ENCODE results near the gene PHF13. TPM values are rescaled to one million over a fixed set of nuclear protein-coding genes. Genes with fewer than 3 reads are reported as not detected.

The PHF13 gene
- total RNA-seq, 3 donors from 2014 or later, result 10.9 to 18.3 (median 14.4) TPM

DNA sequence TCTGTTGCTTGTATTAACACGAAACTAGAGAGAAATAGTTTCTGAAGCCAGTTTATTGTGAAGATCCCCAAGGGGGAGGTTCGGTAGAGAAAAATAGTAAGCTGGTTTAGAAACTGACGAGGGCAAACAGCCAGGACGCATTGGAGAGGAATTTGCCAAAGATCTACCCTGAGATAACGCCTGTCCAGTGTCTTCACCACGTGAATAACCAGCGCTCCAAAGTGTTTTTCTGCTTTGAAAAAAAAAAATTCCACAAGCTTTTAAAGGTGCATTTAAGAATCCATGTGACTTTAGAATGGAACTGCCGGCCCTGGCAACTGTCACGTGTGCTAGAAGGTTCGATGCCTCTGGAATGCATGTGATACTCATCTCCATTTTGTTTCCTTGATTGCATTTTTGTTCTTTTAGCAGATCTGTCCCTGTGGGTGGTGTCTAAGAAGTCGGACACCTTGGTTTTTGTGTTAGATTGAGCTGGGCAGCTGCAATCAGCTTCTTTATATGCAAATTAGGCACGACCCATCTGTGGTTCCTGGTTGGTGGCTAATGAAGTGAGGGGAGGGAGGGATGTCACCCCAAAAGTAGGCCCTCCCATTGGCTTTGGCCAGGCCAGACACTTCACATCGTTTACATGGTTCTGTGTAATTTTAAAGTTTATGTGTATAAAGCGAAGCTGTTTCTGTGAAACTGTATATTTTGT lies 9.9 kb downstream of the PHF13 start:
- H3K36me3 ChIP-seq, result no peaks in the 10 kb centered on the region
- no peaks in the 10 kb centered on the region for H3K9me3 ChIP-seq
- H3K4me3 ChIP-seq, result peak overlapping the region in 1 of 3 donors; percentile 44
- intact Hi-C loops (cut with DNase I; ENCODE audit: low total_unique reads), result loop anchor here (10.0 kb wide), 1 partner anchor 69 kb away; the partner anchor contains the start of genes NOL9 and TAS1R1
- no peak for DNase-seq (ENCODE audit: low spot score in 2 of 2)
- TF ChIP-seq, protein P1, sequence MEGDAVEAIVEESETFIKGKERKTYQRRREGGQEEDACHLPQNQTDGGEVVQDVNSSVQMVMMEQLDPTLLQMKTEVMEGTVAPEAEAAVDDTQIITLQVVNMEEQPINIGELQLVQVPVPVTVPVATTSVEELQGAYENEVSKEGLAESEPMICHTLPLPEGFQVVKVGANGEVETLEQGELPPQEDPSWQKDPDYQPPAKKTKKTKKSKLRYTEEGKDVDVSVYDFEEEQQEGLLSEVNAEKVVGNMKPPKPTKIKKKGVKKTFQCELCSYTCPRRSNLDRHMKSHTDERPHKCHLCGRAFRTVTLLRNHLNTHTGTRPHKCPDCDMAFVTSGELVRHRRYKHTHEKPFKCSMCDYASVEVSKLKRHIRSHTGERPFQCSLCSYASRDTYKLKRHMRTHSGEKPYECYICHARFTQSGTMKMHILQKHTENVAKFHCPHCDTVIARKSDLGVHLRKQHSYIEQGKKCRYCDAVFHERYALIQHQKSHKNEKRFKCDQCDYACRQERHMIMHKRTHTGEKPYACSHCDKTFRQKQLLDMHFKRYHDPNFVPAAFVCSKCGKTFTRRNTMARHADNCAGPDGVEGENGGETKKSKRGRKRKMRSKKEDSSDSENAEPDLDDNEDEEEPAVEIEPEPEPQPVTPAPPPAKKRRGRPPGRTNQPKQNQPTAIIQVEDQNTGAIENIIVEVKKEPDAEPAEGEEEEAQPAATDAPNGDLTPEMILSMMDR (IDR thresholded peaks at IDR 0.05), result no peak
- H3K4me1 ChIP-seq, result peaks cover 5 to 26% of the 10 kb centered on the region in 2 donors
- H3K27me3 ChIP-seq, result no peaks in the 10 kb centered on the region
- peak overlapping the region; percentile 92 to 95 for H3K27ac ChIP-seq

DNA sequence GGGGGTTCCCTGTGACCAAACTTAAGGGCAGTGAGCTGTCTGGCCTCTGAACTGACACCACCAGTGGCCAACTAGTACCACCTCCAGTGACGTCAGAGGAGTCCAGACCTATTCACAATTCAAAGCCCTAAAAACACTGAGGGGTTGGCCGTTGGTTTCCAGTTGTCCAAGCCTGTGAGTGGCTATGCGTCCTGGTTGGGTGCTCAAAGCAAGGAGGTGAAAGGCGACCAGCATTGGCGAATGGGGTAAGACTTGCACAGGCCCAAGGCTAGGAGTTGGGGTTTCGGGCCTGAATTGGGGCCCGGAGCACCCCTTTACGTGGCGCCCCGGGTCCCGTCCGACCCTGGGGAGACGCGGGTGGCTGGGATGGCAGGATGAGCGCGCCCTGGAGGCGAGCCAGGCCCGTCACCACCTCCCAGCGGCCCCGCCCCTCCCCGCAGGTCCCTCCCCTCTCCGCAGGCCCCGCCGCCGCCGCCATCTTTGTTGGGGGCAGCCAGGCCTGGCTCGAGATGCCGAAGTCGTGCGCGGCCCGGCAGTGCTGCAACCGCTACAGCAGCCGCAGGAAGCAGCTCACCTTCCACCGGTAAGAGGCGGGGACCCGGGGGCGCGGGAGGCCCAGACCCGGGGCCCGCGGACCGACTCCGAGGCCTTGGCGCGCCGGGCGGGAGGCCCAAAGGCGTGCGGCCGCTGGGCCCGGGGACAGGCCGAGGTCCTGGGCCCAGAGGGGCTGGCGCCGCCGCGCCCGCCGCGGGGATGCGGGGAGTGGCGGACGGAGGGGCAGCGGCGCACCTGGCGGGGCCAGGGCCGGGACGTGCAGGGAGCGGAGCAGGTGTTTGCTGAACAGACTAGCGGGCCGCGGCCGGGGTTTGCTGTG lies 11.4 kb downstream of the PHF13 start, which contains the start of gene THAP3:
TSS of gene THAP3 (plus strand) at position 159 of the 874 bp plus-strand sequence. CDS start at position 510, 351 bp downstream.
- Histone ChIP-seq H3K4me1 (peaks cover 5 to 26% of the 10 kb centered on the region in 2 donors), H3K4me3 (peak within 1 kb of the TSS; percentile 75 to 97 (median 80)), H3K9me3 (no peaks in the 10 kb centered on the region), H3K27ac (peak within 1 kb of the TSS; percentile 92 to 95), H3K36me3 (peaks cover 5% of the 10 kb centered on the region), H3K27me3 (no peaks in the 10 kb centered on the region)
- peak; percentile 76 to 90 for DNase-seq (ENCODE audit: low spot score in 2 of 2)
- intact Hi-C loops (cut with DNase I; ENCODE audit: low total_unique reads), result loop anchor here (10.0 kb wide), 1 partner anchor 70 kb away; the partner anchor contains the start of genes NOL9 and TAS1R1
- TF ChIP-seq POLR2AphosphoS5 (IDR thresholded peaks at IDR 0.05) (peak in 1 of 3 donors; percentile 21), POLR2A (IDR thresholded peaks at IDR 0.05) (no peak)
- TF ChIP-seq, protein P1 (IDR thresholded peaks at IDR 0.05), result no peak

DNA sequence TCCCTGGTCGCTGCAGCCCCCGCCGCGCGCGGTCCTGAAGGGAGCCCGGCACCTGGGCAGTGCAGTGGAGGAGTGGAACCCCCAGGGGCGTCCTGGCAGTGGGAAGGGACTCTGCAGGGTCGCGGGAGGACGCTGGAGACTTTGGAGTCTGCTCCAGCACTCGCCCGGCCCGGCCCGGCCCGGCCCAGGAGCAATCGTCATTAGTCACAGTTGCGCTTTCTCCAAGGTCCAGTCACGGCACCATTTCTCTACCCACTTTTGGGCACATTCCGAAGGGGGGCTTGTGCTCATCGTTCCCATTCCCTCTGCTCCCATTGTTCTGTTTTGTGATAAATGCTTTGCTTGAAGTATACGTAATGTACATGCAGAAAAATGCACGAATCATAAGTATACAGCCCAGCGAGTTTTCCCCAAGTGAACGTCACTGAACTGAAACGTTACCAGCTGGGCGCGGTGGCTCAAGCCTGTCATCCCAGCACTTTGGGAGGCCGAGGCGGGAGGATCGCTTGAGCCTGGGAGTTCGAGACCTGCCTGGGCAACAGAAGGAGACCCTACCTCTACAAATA lies 12.1 kb downstream of the PHF13 start:
- Histone ChIP-seq H3K27me3 (no peaks in the 10 kb centered on the region), H3K9me3 (no peaks in the 10 kb centered on the region), H3K4me3 (peak overlapping the region; percentile 75 to 97 (median 80)), H3K27ac (peak overlapping the region; percentile 92 to 95), H3K36me3 (peaks cover 5% of the 10 kb centered on the region), H3K4me1 (peaks cover 5 to 26% of the 10 kb centered on the region in 2 donors)
- TF ChIP-seq POLR2A (IDR thresholded peaks at IDR 0.05), result no peak
- TF ChIP-seq, protein P1 (IDR thresholded peaks at IDR 0.05), result no peak
- peak in 1 of 3 donors; percentile 22 for TF ChIP-seq POLR2AphosphoS5 (IDR thresholded peaks at IDR 0.05)
- no peak for DNase-seq (ENCODE audit: low spot score in 2 of 2)
- intact Hi-C loops (cut with DNase I; ENCODE audit: low total_unique reads), result loop anchor here (10.0 kb wide), 1 partner anchor 71 kb away; the partner anchor contains the start of genes NOL9 and TAS1R1

DNA sequence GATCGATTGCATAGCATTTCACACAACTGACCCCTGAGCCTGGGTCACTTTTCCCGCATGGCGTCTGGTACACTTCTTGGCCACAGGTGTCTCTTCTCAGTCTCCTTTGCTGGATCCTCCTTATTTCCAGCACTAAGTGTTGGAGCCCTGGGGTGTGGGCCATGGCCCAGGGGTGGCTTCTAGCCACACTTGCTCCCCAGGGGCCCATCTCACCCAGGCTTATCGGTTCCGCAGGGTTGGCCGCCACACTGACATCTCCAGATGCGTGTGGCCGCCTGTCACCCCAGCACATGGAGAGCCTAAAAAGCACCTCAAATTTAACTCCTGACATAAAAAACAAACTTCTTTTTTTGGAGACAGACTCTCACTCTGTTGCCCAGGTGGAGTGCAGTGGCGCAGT lies 13.5 kb downstream of the PHF13 start:
- intact Hi-C loops (cut with DNase I; ENCODE audit: low total_unique reads), result loop anchor here (10.0 kb wide), 1 partner anchor 72 kb away; the partner anchor contains the start of genes NOL9 and TAS1R1
- TF ChIP-seq POLR2AphosphoS5 (IDR thresholded peaks at IDR 0.05) (no peak), POLR2A (IDR thresholded peaks at IDR 0.05) (no peak)
- TF ChIP-seq, protein P1 (IDR thresholded peaks at IDR 0.05), result no peak
- Histone ChIP-seq H3K27me3 (no peaks in the 10 kb centered on the region), H3K4me1 (peaks cover 5 to 25% of the 10 kb centered on the region in 2 donors), H3K9me3 (no peaks in the 10 kb centered on the region), H3K4me3 (peak overlapping the region in 1 of 3 donors; percentile 97), H3K36me3 (peaks cover 5% of the 10 kb centered on the region), H3K27ac (no peak overlapping the region)
- no peak for DNase-seq (ENCODE audit: low spot score in 2 of 2)

Measured in breast epithelium (tissue), 4 donors.